Retinal pigment epithelial cell (primary cell): ENCODE results near the gene THRB.

ENCODE experiments used
- DNase-seq: peaks from one replicate; pipeline ENCODE4 v3.0.0-alpha.2; 2010; ENCODE audit warnings: low read depth
- H3K4me3 ChIP-seq: 2 replicates; pipeline ENCODE4 v1.5.1; 2011; ENCODE audit warnings: mild to moderate bottlenecking, low read length, control low read depth, moderate library complexity
- TF ChIP-seq, protein P1 (sequence below): conservative IDR thresholded peaks from 2 replicates; pipeline ENCODE4 v1.5.1; 2011; ENCODE audit warnings: low read depth, low read length, control low read depth, inconsistent platforms

The THRB gene

DNA sequence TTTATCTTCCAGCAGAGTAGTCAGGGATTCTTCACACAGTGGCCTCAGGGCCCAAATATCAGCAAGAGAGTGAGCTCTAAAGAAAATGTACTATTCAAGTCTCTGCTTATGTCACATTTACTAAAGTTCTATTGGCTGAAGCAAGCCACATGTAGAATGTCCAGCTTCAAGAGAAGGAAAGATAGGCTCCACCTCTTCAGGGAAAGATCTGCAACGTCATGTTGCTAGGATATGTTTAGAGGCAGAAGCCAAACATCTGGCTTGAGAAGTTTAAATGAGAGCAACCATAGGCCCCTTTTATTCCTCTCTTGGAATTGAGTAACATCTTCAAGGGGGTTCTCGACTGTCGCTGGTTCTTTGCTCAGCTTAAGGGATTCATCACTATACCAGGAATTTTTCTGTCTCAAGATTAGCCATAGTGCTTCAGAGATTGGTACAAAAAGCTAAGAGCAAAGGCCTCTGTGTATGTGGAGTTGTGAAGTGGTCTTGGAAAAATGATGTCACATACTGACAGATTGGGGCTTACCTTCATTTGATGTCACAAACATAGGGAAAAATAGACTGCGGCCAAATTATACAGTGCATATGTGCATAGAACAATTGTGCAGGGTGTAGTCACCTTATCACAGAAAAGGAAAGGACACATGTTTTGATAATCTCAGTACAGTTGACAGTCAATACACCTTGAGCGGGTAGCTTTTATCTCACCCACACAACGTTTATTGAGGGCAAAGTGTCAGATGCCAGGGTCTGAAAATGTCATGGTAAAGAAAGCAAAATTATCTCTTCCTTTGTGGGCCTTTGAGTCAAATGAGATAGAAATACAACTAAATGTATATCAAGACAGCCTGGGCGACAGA, 11.3 kb upstream of the THRB start:
- no peak overlapping the region for H3K4me3 ChIP-seq
- no peak for DNase-seq
- TF ChIP-seq, protein P1, sequence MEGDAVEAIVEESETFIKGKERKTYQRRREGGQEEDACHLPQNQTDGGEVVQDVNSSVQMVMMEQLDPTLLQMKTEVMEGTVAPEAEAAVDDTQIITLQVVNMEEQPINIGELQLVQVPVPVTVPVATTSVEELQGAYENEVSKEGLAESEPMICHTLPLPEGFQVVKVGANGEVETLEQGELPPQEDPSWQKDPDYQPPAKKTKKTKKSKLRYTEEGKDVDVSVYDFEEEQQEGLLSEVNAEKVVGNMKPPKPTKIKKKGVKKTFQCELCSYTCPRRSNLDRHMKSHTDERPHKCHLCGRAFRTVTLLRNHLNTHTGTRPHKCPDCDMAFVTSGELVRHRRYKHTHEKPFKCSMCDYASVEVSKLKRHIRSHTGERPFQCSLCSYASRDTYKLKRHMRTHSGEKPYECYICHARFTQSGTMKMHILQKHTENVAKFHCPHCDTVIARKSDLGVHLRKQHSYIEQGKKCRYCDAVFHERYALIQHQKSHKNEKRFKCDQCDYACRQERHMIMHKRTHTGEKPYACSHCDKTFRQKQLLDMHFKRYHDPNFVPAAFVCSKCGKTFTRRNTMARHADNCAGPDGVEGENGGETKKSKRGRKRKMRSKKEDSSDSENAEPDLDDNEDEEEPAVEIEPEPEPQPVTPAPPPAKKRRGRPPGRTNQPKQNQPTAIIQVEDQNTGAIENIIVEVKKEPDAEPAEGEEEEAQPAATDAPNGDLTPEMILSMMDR = no peak

DNA sequence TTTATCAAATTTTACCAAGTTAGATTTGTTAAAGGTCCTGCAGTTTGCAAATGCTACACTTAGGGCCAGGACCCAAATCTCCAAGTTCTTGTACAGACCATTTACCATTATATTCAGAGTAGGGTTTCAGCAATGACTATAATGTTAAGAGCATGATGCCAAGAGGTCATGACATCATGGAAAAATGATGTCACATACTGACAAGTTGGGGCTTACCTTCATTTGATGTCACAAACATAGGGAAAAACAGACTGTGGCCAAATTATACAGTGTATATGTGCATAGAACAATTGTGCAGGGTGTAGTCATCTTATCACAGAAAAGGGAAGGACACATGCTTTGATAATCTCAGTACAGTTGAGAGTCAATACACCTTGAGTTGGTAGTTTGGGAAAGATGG, 10.1 kb upstream of the THRB start:
- no peak overlapping the region for H3K4me3 ChIP-seq
- no peak for DNase-seq
- TF ChIP-seq, protein P1 = no peak

DNA sequence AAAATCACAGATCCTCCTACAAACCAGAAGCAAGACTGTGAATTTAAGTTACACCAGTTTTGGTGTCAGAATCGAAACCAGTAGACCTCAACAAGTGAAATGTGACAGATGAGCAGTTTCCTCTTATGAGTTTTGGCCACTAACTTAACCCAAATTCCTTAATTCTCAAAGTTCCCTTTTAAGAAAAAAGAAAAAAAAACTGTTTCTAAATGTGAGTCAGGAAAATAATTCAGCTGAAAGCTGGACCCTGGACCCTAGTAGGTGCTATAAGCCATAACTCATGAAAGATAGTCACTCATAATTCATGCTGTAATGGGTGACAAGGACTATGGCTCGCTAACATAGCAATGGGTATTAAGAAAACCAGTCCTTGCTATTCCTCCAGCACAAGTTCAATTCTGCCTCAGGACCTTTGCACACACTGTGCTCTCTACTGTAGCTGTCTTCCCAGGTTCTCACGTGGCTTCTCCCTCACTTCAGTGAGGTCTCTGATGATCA, 9.0 kb upstream of the THRB start:
- no peak overlapping the region for H3K4me3 ChIP-seq
- no peak for DNase-seq
- TF ChIP-seq, protein P1 = no peak

DNA sequence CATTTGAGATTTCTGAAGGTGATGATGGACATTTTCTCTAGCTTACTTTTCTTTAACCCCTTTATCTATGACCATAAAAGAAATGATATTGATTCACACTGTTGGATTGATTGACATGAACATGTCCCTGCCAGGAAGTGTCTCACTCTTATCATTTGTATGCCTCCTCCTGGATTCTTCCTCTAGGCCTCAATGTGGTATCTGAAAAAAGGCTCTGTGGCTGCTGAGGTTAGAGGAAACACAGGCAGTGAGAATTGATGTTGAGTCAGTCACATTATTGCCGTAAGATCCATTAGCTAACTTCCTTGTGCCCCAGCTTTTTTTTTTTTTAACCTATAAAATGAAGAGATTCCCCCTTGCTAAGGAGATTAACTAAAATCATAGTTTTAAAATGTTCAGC, 8.0 kb upstream of the THRB start:
- H3K4me3 ChIP-seq = no peak overlapping the region
- no peak for DNase-seq

DNA sequence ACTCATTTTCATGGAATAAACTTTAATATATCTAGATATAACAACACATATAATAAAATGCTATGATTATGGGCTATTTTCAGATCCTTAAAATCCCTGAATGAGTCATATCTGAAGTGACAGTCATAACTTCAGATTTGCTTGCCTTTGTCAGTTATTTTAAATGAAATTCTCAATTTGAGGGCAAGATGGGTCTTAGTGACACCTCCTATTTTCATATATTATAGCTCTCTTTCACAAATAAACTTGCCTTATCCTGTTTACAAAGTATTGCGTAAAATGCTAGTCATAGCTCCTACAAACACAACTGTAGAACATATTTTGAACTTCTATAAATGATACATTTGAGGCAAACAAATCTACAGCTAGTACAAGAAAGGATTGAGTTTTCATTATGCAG, 6.2 kb upstream of the THRB start:
- H3K4me3 ChIP-seq = no peak overlapping the region
- DNase-seq = no peak
- TF ChIP-seq, protein P1 = no peak

More for the DNA sequence above, 8.0 kb upstream of the THRB start:
- TF ChIP-seq, protein P1 = no peak

DNA sequence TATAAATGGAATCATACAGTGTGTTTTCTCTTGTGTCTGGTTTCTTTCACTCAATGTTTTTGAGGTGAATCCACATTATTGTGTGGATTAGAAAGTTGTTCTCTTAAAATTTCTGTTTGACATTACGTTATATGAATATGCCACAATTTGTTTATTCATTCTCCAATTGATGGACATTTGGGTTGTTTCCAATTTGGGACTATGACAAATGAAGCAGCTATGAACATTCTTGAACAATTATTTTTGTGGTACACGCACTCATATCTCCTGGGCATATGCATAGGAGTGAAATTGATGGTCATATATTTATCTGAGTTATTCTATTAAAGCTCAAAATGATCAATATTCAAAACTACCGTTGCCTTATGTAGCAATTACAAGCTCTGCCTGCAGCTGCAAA, 5.3 kb upstream of the THRB start:
- TF ChIP-seq, protein P1 = no peak
- no peak for DNase-seq
- H3K4me3 ChIP-seq = no peak overlapping the region

DNA sequence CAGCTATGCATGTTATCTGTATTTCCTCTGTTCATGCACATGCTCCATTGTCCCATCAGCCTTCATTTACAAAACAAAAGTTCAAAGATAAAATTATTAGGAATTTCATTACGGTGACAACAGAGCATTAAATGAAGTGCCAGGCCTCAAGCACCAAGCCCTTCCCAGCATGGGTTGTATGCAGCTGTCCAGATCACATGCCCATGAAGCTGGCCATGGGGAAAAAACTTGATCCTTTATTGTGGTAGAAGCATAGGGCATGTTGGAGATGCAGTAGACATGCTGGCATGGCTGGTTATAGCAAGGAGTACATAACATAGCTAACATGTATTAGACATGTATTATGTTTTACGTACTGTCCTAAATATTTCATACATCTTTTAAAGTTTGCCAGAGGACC, 4.1 kb upstream of the THRB start:
- DNase-seq = no peak
- H3K4me3 ChIP-seq = no peak overlapping the region
- TF ChIP-seq, protein P1 = no peak
